ENCODE data around the gene FBXL17.

DNA sequence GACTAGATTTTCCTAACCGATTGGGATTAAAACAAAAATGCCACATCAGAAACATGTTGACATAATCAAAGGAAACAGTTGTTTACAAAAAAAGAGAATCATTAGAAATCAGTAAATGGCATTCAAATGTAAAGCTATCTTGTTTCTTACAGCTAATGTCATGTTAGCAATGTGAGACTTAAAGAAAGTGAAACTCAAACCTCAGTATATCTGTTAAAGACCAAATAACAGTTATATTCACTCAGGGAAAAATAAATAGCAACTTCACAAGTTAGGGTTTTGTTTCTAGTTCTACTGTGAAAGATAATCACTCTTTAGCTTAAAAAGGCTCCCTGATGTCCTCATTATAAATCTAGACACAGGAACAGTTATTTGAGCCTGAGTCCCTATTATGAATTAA, 521.9 kb downstream of the FBXL17 start:
- TF ChIP-seq MAZ (IDR thresholded peaks at IDR 0.05; ENCODE audit: borderline replicate concordance, low read depth, low read length) (no peak), POLR2A (IDR thresholded peaks at IDR 0.05; ENCODE audit: low read length) (no peak), SREBF2 (IDR thresholded peaks at IDR 0.05) (no peak), CHD2 (IDR thresholded peaks at IDR 0.05; ENCODE audit: low read length, partially characterized antibody) (no peak), RAD21 (conservative IDR thresholded peaks at IDR 0.05 in 1 of 2, IDR thresholded peaks at IDR 0.05 in 1 of 2) (no peak), EP300 (IDR thresholded peaks at IDR 0.05) (no peak), CBX2 (IDR thresholded peaks at IDR 0.05; ENCODE audit: borderline replicate concordance, low read depth) (no peak), ZSCAN20 (CRISPR knock-in tag; IDR thresholded peaks at IDR 0.05) (no peak), HDAC2 (IDR thresholded peaks at IDR 0.05) (no peak)
- TF ChIP-seq, protein P1, sequence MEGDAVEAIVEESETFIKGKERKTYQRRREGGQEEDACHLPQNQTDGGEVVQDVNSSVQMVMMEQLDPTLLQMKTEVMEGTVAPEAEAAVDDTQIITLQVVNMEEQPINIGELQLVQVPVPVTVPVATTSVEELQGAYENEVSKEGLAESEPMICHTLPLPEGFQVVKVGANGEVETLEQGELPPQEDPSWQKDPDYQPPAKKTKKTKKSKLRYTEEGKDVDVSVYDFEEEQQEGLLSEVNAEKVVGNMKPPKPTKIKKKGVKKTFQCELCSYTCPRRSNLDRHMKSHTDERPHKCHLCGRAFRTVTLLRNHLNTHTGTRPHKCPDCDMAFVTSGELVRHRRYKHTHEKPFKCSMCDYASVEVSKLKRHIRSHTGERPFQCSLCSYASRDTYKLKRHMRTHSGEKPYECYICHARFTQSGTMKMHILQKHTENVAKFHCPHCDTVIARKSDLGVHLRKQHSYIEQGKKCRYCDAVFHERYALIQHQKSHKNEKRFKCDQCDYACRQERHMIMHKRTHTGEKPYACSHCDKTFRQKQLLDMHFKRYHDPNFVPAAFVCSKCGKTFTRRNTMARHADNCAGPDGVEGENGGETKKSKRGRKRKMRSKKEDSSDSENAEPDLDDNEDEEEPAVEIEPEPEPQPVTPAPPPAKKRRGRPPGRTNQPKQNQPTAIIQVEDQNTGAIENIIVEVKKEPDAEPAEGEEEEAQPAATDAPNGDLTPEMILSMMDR (IDR thresholded peaks at IDR 0.05): no peak
- TF ChIP-seq, protein P2, sequence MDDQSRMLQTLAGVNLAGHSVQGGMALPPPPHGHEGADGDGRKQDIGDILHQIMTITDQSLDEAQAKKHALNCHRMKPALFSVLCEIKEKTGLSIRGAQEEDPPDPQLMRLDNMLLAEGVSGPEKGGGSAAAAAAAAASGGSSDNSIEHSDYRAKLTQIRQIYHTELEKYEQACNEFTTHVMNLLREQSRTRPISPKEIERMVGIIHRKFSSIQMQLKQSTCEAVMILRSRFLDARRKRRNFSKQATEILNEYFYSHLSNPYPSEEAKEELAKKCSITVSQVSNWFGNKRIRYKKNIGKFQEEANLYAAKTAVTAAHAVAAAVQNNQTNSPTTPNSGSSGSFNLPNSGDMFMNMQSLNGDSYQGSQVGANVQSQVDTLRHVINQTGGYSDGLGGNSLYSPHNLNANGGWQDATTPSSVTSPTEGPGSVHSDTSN (IDR thresholded peaks at IDR 0.05): no peak
- TF ChIP-seq, protein P3, sequence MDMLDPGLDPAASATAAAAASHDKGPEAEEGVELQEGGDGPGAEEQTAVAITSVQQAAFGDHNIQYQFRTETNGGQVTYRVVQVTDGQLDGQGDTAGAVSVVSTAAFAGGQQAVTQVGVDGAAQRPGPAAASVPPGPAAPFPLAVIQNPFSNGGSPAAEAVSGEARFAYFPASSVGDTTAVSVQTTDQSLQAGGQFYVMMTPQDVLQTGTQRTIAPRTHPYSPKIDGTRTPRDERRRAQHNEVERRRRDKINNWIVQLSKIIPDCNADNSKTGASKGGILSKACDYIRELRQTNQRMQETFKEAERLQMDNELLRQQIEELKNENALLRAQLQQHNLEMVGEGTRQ (IDR thresholded peaks at IDR 0.05): no peak

Measured in A549 (cell line).